Neuronal stem cell (in vitro differentiated cells): Measurements from ENCODE around the gene EIF1AX.

Experiments used
- DNase-seq: peaks from one replicate; pipeline ENCODE4 v3.0.0-alpha.2; 2013; ENCODE audit warnings: low spot score
- H2AFZ ChIP-seq: one replicate; pipeline ENCODE4 v1.6.1; 2013; ENCODE audit warnings: mild to moderate bottlenecking, low read length, inconsistent platforms
- H2AK5ac ChIP-seq: 2 replicates; pipeline ENCODE4 v1.6.1; 2013; ENCODE audit warnings: low read depth, mild to moderate bottlenecking, inconsistent platforms, low read length, moderate library complexity, mixed read lengths
- H2BK120ac ChIP-seq: 2 replicates; pipeline ENCODE4 v1.6.1; 2013; ENCODE audit warnings: low read depth, mild to moderate bottlenecking, inconsistent platforms, low read length, moderate library complexity, mixed read lengths
- H2BK12ac ChIP-seq: one replicate; pipeline ENCODE4 v1.6.1; 2013; ENCODE audit warnings: low read length, inconsistent platforms
- H2BK15ac ChIP-seq: 2 replicates; pipeline ENCODE4 v1.6.1; 2013; ENCODE audit warnings: mild to moderate bottlenecking, low read length, inconsistent platforms, mixed read lengths
- H2BK5ac ChIP-seq: one replicate; pipeline ENCODE4 v1.6.1; 2013; ENCODE audit warnings: inconsistent platforms, mild to moderate bottlenecking, low read length, moderate library complexity
- H3K14ac ChIP-seq: one replicate; pipeline ENCODE4 v1.6.1; 2013; ENCODE audit warnings: low read length, inconsistent platforms
- H3K18ac ChIP-seq: 2 replicates; pipeline ENCODE4 v1.6.1; 2013; ENCODE audit warnings: low read length, inconsistent platforms
- H3K23ac ChIP-seq: 2 replicates; pipeline ENCODE4 v1.6.1; 2013; ENCODE audit warnings: low read depth, mild to moderate bottlenecking, mixed read lengths, low read length, inconsistent platforms; ENCODE audit not compliant: poor library complexity
- H3K27ac ChIP-seq: replicated peaks from 3 replicates; pipeline ENCODE4 v1.5.1; 2013; ENCODE audit warnings: low read length, inconsistent platforms
- H3K27me3 ChIP-seq, 3 experiments: 2 replicates each; pipeline ENCODE4 v1.6.1; 2013; ENCODE audit warnings: low read length in 3 of 3, mild to moderate bottlenecking in 2 of 3, inconsistent platforms in 1 of 3, low read depth in 1 of 3, mixed read lengths in 1 of 3, moderate library complexity in 1 of 3; ENCODE audit not compliant: control insufficient read depth in 3 of 3, insufficient read depth in 3 of 3
- H3K36me3 ChIP-seq, 2 donors: replicated peaks in 1 of 2; 2 replicates each; pipeline ENCODE4 v1.6.1; 2013; ENCODE audit warnings: low read length in 2 of 2; ENCODE audit not compliant: control insufficient read depth in 2 of 2, insufficient read depth in 2 of 2
- H3K4ac ChIP-seq: 2 replicates; pipeline ENCODE4 v1.6.1; 2013; ENCODE audit warnings: inconsistent platforms, mild to moderate bottlenecking, low read length, moderate library complexity
- H3K4me1 ChIP-seq, 2 donors: 1 replicate in 1 of 2; 2 replicates in 1 of 2; pipeline ENCODE4 v1.6.1; 2013; ENCODE audit warnings: low read length in 2 of 2, low read depth in 1 of 2; ENCODE audit not compliant: control insufficient read depth in 2 of 2, insufficient read depth in 1 of 2
- H3K4me2 ChIP-seq: one replicate; pipeline ENCODE4 v1.6.1; 2013; ENCODE audit warnings: mild to moderate bottlenecking, low read length, inconsistent platforms; ENCODE audit not compliant: insufficient read depth, poor library complexity, severe bottlenecking
- H3K4me3 ChIP-seq, 2 donors: 2 replicates each; pipeline ENCODE4 v1.5.1; 2013; ENCODE audit warnings: low read length in 2 of 2, mild to moderate bottlenecking in 2 of 2, inconsistent platforms in 1 of 2, moderate library complexity in 1 of 2
- H3K79me1 ChIP-seq: one replicate; pipeline ENCODE4 v1.6.1; 2013; ENCODE audit warnings: low read depth, mild to moderate bottlenecking, inconsistent platforms, low read length, moderate library complexity
- H3K9ac ChIP-seq: one replicate; pipeline ENCODE4 v1.6.1; 2013; ENCODE audit warnings: mild to moderate bottlenecking, low read depth, low read length, inconsistent platforms; ENCODE audit not compliant: poor library complexity
- H3K9me3 ChIP-seq, 2 donors: replicated peaks in 1 of 2; 2 replicates each; pipeline versions ENCODE3 to v1.6.1; 2013; ENCODE audit warnings: low read length in 2 of 2, mild to moderate bottlenecking in 2 of 2, inconsistent platforms in 1 of 2, low read depth in 1 of 2, mixed read lengths in 1 of 2, moderate library complexity in 1 of 2; ENCODE audit not compliant: control insufficient read depth in 2 of 2, insufficient read depth in 1 of 2
- H4K8ac ChIP-seq: one replicate; pipeline ENCODE4 v1.6.1; 2013; ENCODE audit warnings: low read depth, mild to moderate bottlenecking, inconsistent platforms, low read length, moderate library complexity
- H4K91ac ChIP-seq: one replicate; pipeline ENCODE4 v1.6.1; 2013; ENCODE audit warnings: low read length, low read depth, mild to moderate bottlenecking, inconsistent platforms; ENCODE audit not compliant: poor library complexity
- WGBS, 2 donors: extraction: QIAGEN DNeasy Blood & Tissue Kit; methylation state at CpG; one replicate each; pipeline ENCODE4 v1.1.7; 2013; ENCODE audit warnings: missing lambda C conversion rate in 2 of 2, mixed read lengths in 1 of 2; ENCODE audit not compliant: insufficient read length in 2 of 2, insufficient replicate concordance in 1 of 2; ENCODE audit errors: extremely low coverage in 2 of 2; 5-methylcytosine and 5-hydroxymethylcytosine counted together

EIF1AX gene

GRCh38 chrX:20159797-20160385 lies 18.3 kb upstream of the EIF1AX start:
- Histone ChIP-seq H4K8ac (no peak overlapping the region), H2BK15ac (no peak overlapping the region), H2BK12ac (no peak overlapping the region), H4K91ac (no peak overlapping the region), H3K4me1 (no peaks in the 10 kb centered on the region), H3K79me1 (no peaks in the 10 kb centered on the region), H3K23ac (no peak overlapping the region), H3K9me3 (no peaks in the 10 kb centered on the region), H3K4me3 (no peak overlapping the region), H2BK5ac (no peak overlapping the region), H3K27ac (no peak overlapping the region), H3K4ac (no peak overlapping the region), H3K18ac (no peak overlapping the region), H2AK5ac (no peak overlapping the region), H3K9ac (no peak overlapping the region), H3K27me3 (no peaks in the 10 kb centered on the region), H2AFZ (no peak overlapping the region), H3K36me3 (peaks cover 6 to 76% of the 10 kb centered on the region in 2 donors), H2BK120ac (no peak overlapping the region), H3K4me2 (no peak overlapping the region), H3K14ac (no peak overlapping the region)
- no peak for DNase-seq
- WGBS, 2 donors = no CpG with 5 or more reads among the region's 4 CpGs

DNA sequence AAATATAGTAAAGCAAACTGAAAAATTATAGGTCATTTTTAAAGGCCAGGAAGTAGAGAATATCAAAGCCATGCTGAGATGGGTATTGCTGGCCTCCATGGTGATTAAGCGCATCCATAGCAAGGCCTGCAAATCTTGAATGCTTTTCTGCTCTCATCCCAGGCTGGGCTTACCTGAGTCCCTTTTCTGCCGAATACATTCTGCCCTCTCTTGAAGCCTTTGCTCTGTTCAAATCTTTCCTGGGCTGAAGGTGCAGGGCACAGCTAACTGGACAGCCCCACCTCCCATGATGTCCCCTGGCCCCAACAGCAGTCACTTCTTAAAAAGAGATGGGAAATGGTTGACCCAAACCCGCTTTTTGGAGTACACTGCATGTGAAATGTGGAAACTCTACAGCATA lies 10.1 kb upstream of the EIF1AX start:
- H2AFZ ChIP-seq = no peak overlapping the region
- no peak for DNase-seq
- H3K23ac ChIP-seq = no peak overlapping the region
- no peak overlapping the region for H2BK5ac ChIP-seq
- H4K8ac ChIP-seq = no peak overlapping the region
- H3K4me1 ChIP-seq = no peaks in the 10 kb centered on the region
- H3K27me3 ChIP-seq = no peaks in the 10 kb centered on the region
- H2BK15ac ChIP-seq = no peak overlapping the region
- no CpG with 5 or more reads among the region's 3 CpGs for WGBS, 2 donors
- H3K9ac ChIP-seq = no peak overlapping the region
- H3K4ac ChIP-seq = no peak overlapping the region
- no peak overlapping the region for H3K27ac ChIP-seq
- H2BK12ac ChIP-seq = no peak overlapping the region
- no peak overlapping the region for H3K4me2 ChIP-seq
- no peak overlapping the region for H2BK120ac ChIP-seq
- no peaks in the 10 kb centered on the region for H3K9me3 ChIP-seq
- peaks cover 6 to 50% of the 10 kb centered on the region in 2 donors for H3K36me3 ChIP-seq
- H4K91ac ChIP-seq = no peak overlapping the region
- no peaks in the 10 kb centered on the region for H3K79me1 ChIP-seq
- no peak overlapping the region for H3K4me3 ChIP-seq
- no peak overlapping the region for H3K18ac ChIP-seq
- no peak overlapping the region for H2AK5ac ChIP-seq
- no peak overlapping the region for H3K14ac ChIP-seq

GRCh38 chrX:20149326-20149725 lies 7.7 kb upstream of the EIF1AX start:
- Histone ChIP-seq H3K27me3 (no peaks in the 10 kb centered on the region), H2BK120ac (no peak overlapping the region), H3K4me1 (no peaks in the 10 kb centered on the region), H2BK15ac (no peak overlapping the region), H3K36me3 (peaks cover 0 to 27% of the 10 kb centered on the region in 2 donors), H4K91ac (no peak overlapping the region), H3K9ac (no peak overlapping the region), H2BK12ac (no peak overlapping the region), H3K18ac (no peak overlapping the region), H3K14ac (no peak overlapping the region), H2AFZ (no peak overlapping the region), H4K8ac (no peak overlapping the region), H3K23ac (no peak overlapping the region), H2AK5ac (no peak overlapping the region), H3K79me1 (no peaks in the 10 kb centered on the region), H3K4me2 (no peak overlapping the region), H3K4me3 (no peak overlapping the region), H3K9me3 (no peaks in the 10 kb centered on the region), H3K27ac (no peak overlapping the region), H3K4ac (no peak overlapping the region), H2BK5ac (no peak overlapping the region)
- no CpG with 5 or more reads among the region's 2 CpGs for WGBS, 2 donors
- no peak for DNase-seq

GRCh38 chrX:20147561-20147960 lies 5.9 kb upstream of the EIF1AX start:
- peaks cover 0 to 12% of the 10 kb centered on the region in 2 donors for H3K36me3 ChIP-seq
- no CpG with 5 or more reads among the region's 1 CpG for whole genome bisulfite sequencing, 2 donors
- H3K23ac ChIP-seq = no peak overlapping the region

More at GRCh38 chrX:20147561-20147960, 5.9 kb upstream of the EIF1AX start:
- Histone ChIP-seq H3K4me1 (no peaks in the 10 kb centered on the region), H3K4me2 (no peak overlapping the region), H2AK5ac (no peak overlapping the region), H3K4ac (no peak overlapping the region), H2BK15ac (no peak overlapping the region), H3K9me3 (no peaks in the 10 kb centered on the region), H3K18ac (no peak overlapping the region), H3K27ac (no peak overlapping the region), H2BK120ac (no peak overlapping the region), H4K8ac (no peak overlapping the region), H3K9ac (no peak overlapping the region), H3K27me3 (no peaks in the 10 kb centered on the region), H2BK12ac (no peak overlapping the region), H3K14ac (no peak overlapping the region), H3K4me3 (no peak overlapping the region), H4K91ac (no peak overlapping the region), H3K79me1 (no peaks in the 10 kb centered on the region), H2BK5ac (no peak overlapping the region), H2AFZ (no peak overlapping the region)
- DNase-seq = no peak
